Measurements from ENCODE around the gene ATP5MC2. TPM values are rescaled to one million over a fixed set of nuclear protein-coding genes. Genes with fewer than 3 reads are reported as not detected.
A peak's percentile ranks its signal among the peaks of the same experiment; 100 is the strongest.

Gene ATP5MC2
- polyA plus RNA-seq, 2 of the 4 experiments (the other 2 are of a cell fraction), result 402 to 540 TPM

DNA sequence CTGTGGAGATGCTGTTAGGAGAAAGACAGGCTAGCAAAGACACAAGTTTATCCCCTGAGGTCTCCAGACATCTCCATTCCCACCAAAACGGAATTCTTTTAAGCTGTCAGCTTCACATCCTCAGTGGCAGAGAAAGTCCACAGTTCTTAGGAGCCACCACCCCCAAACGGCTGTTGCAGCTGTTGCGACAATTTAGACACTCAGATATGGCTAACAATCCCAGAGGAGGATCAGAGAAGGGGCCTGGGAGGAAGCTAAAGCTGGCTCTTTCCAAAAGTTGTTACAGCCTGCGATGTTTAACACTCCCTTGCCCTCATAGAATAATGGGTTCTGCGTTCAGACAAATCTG lies 1.9 kb upstream of the ATP5MC2 start:
- ATAC-seq (no peak), DNase-seq (ENCODE audit: low read depth in 1 of 2, low spot score in 1 of 2) (no peak), FAIRE-seq (no peak)
- Histone ChIP-seq H3K4me3 (no peak overlapping the region), H3K27ac (no peak overlapping the region), H3K9me3 (no peaks in the 10 kb centered on the region), H3K4me1 (peaks cover 15% of the 10 kb centered on the region; the same call in 2 of the 3 replicates), H3K4me2 (no peak overlapping the region)
- ChIA-PET CTCF (interaction anchor here (0.7 to 11.3 kb wide), 9 partner anchors 9 to 132 kb away, joined by 3 to 148 read pairs (median 5); partner anchors contain the start of gene ATF7), POLR2A (no interaction called here)
- WGBS (ENCODE audit: missing lambda C conversion rate), result 69% methylated on average over 5 of the region's 5 CpGs
- no peak for TF ChIP-seq ZFP36 (IDR thresholded peaks at IDR 0.05; ENCODE audit: borderline replicate concordance, partially characterized antibody)
- no peak for TF ChIP-seq JUNB (IDR thresholded peaks at IDR 0.05)
- TF ChIP-seq, protein P1, sequence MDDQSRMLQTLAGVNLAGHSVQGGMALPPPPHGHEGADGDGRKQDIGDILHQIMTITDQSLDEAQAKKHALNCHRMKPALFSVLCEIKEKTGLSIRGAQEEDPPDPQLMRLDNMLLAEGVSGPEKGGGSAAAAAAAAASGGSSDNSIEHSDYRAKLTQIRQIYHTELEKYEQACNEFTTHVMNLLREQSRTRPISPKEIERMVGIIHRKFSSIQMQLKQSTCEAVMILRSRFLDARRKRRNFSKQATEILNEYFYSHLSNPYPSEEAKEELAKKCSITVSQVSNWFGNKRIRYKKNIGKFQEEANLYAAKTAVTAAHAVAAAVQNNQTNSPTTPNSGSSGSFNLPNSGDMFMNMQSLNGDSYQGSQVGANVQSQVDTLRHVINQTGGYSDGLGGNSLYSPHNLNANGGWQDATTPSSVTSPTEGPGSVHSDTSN (IDR thresholded peaks at IDR 0.05), result no peak
- TF ChIP-seq USF2 (IDR thresholded peaks at IDR 0.05), result no peak
- no peak for TF ChIP-seq MAZ (IDR thresholded peaks at IDR 0.05; ENCODE audit: borderline replicate concordance, low read depth, low read length)
- no peak for TF ChIP-seq EP300 (IDR thresholded peaks at IDR 0.05)
- TF ChIP-seq TFCP2L1 (CRISPR knock-in tag; IDR thresholded peaks at IDR 0.05), result no peak

GRCh38 chr12:53677016-53677799 lies 1.3 kb upstream of the ATP5MC2 start:
- POLR2A ChIA-PET, result interaction anchor here (1.8 to 1.9 kb wide), 2 partner anchors 54 to 139 kb away, joined by 8 to 10 read pairs; no protein-coding TSS in a partner anchor
- peak overlapping the region in 1 of 2 experiments; percentile 89; a peak in 4 of 6 replicates for H3K27ac ChIP-seq
- H3K4me1 ChIP-seq, result peaks cover 15% of the 10 kb centered on the region; the same call in 2 of the 3 replicates
- TF ChIP-seq USF2 (IDR thresholded peaks at IDR 0.05) (no peak), ZSCAN20 (CRISPR knock-in tag; IDR thresholded peaks at IDR 0.05) (no peak), JUN (IDR thresholded peaks at IDR 0.05) (no peak), HOXB5 (CRISPR knock-in tag; IDR thresholded peaks at IDR 0.05) (no peak), MAZ (IDR thresholded peaks at IDR 0.05; ENCODE audit: borderline replicate concordance, low read depth, low read length) (no peak), NPAS2 (CRISPR knock-in tag; IDR thresholded peaks at IDR 0.05; ENCODE audit: borderline replicate concordance) (no peak), ZC3H11A (IDR thresholded peaks at IDR 0.05) (no peak), EP300 (IDR thresholded peaks at IDR 0.05) (no peak), SMC3 (IDR thresholded peaks at IDR 0.05) (no peak), HES2 (IDR thresholded peaks at IDR 0.05) (no peak), NFE2L2 (conservative IDR thresholded peaks at IDR 0.05; ENCODE audit: low read length) (no peak), SREBF2 (IDR thresholded peaks at IDR 0.05) (no peak), JUNB (IDR thresholded peaks at IDR 0.05) (no peak), ATOH8 (CRISPR knock-in tag; IDR thresholded peaks at IDR 0.05; ENCODE audit: low read depth) (no peak), ZFP36 (IDR thresholded peaks at IDR 0.05; ENCODE audit: borderline replicate concordance, partially characterized antibody) (no peak), KDM5A (IDR thresholded peaks at IDR 0.05) (no peak), FOSB (CRISPR knock-in tag; IDR thresholded peaks at IDR 0.05) (no peak), MAFK (IDR thresholded peaks at IDR 0.05; ENCODE audit: partially characterized antibody) (no peak), RNF2 (IDR thresholded peaks at IDR 0.05; ENCODE audit: borderline replicate concordance, low read depth) (no peak)
- TF ChIP-seq, protein P2, sequence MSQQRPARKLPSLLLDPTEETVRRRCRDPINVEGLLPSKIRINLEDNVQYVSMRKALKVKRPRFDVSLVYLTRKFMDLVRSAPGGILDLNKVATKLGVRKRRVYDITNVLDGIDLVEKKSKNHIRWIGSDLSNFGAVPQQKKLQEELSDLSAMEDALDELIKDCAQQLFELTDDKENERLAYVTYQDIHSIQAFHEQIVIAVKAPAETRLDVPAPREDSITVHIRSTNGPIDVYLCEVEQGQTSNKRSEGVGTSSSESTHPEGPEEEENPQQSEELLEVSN (IDR thresholded peaks at IDR 0.05; ENCODE audit: borderline replicate concordance, low read depth), result no peak
- CTCF ChIA-PET, result interaction anchor here (0.6 to 11.3 kb wide), 27 partner anchors 9 to 309 kb away, joined by 3 to 148 read pairs (median 7); partner anchors contain the start of genes ATF7 and CALCOCO1
- H3K4me2 ChIP-seq, result no peak overlapping the region; the same call in 2 of the 3 replicates
- WGBS (ENCODE audit: missing lambda C conversion rate), result 93% methylated on average over 51 of the region's 51 CpGs
- ATAC-seq, result no peak
- no peaks in the 10 kb centered on the region for H3K9me3 ChIP-seq
- no peak overlapping the region for H3K4me3 ChIP-seq
- FAIRE-seq, result no peak
- DNase-seq (ENCODE audit: low read depth in 1 of 2, low spot score in 1 of 2), result no peak

All from A549 (cell line).